HG02981 (cell line): ENCODE data around the gene CHRNA4.
"Not testable (repeated sequence)": the region's sequence is repeated elsewhere in the genome, so short reads cannot be mapped to it uniquely, and the experiment has no call there.

Source experiments
- ATAC-seq: cut with Tn5 transposase; IDR thresholded peaks from one replicate; pipeline ENCODE4 v1.9.1; 2021; ENCODE audit warnings: mild to moderate bottlenecking, moderate library complexity; ENCODE audit not compliant: unreplicated experiment

Gene CHRNA4

DNA sequence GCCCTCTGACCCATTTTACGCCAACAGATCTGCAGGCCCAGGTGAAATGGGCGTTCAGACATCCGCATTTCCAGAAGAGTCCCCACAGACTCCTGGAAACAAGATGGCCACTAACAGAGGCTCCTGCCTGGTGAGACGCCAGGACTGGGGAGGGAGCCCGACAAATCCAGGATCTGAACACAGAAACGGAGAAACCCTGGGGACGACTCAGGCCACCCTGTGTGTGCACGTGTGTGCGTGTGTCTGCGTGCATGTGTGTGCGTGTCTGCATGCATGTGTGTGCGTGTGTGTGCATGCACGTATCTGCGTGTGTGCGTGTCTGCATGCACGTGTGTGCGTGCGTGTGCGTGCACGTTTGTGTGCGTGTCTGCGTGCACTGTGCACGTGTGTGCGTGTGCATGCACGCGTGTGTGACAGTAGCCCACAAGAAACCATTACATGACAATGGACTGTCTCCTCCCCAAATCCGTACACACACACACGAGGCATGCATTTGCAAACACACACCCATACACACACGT, 24.9 kb downstream of the CHRNA4 start:
- ATAC-seq: no peak

GRCh38 chr20:63335711-63336110, 25.4 kb downstream of the CHRNA4 start:
- no peak for ATAC-seq

DNA sequence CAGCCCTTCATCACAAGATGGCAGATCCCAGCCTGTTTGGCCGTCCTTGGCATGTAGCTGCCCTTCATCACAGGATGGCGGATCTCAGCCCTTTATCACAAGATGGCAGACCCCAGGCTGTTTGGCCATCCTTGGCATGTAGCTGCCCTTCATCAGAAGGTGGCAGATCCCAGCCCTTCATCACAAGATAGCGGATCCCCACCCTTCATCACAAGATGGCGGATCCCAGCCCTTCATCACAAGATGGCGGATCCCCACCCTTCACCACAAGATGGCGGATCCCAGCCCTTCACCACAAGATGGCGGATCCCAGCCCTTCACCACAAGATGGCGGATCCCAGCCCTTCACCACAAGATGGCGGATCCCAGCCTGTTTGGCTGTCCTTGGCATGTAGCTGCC, 26.1 kb downstream of the CHRNA4 start:
- not testable (repeated sequence) for ATAC-seq

DNA sequence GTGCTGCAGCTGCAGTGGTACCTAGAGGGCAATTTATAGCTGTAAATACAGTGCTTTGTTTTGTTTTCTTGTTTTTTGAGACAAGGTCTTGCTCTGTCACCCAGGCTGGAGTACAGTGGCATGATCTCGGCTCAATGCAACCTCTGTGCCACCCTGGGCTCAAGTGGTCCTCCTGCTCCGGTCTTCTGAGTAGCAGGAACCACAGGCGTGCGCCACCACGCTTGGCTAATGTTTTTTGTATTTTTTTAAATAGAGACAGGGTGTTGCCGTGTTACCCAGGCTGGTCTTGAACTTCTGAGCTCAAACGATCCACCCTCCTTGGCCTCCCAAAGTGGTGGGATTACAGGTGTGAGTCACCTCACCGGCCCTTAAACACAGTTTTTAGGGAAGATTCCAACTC, 26.8 kb downstream of the CHRNA4 start:
- ATAC-seq: no peak

GRCh38 chr20:63333241-63333836, 27.8 kb downstream of the CHRNA4 start:
- no peak for ATAC-seq

DNA sequence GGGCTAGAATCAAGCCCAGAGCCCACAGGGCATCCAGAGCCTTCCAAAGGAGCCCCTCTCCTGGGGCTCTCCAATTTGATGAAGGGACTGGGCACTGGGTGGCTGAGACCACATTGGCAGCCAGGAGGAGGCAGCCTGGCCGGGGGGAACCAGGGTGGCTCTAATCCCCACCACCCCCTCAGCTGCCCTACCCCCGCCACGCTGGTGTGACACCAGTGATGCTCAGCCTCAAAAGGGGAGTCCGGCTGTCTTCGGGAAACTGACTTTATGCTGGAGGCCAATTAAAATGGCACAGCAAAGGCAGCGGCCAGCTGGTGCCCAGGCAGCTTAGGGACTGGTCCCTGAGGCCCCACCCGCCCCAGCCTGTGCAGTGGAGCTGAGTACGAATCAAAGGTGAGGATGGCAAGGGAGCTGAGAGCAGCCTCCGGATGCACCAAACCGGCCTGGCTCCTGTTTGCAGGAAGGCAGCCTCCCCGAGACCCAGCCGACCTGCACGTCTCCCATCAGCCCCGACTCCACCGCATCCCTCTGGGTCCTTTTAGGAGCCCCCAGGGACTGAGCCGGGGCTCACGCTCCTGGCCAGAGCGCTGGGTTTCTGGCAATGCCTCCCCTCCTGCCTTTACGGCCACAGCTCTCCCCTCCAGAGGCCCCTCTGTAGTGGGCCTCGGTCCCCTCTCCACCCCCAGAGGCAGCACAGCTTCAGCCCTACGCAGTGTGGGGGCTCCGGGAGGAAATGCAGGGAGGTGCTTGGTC, 28.5 kb downstream of the CHRNA4 start:
- no peak for ATAC-seq

GRCh38 chr20:63331741-63332400, 29.3 kb downstream of the CHRNA4 start:
- ATAC-seq: no peak

DNA sequence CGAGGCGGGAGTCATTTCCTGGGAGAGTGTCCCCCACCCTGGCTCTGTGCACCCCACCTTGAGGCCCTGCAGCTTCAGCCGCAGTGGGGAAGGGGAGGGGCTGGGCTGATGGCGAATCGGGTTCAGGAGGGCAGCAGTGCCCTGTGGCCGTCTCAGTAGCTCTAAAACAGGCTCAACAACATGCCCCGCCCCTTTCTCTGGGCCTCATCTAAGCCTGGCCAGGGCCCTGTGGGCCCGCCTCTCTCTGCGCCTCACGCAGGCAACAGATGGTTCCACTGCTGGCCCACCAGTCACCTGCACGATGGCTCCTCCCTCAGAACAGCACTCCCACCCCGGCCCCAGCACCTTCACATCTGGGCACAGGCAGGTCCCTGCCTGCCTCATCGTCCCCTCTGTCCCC, 30.2 kb downstream of the CHRNA4 start:
- ATAC-seq: no peak

DNA sequence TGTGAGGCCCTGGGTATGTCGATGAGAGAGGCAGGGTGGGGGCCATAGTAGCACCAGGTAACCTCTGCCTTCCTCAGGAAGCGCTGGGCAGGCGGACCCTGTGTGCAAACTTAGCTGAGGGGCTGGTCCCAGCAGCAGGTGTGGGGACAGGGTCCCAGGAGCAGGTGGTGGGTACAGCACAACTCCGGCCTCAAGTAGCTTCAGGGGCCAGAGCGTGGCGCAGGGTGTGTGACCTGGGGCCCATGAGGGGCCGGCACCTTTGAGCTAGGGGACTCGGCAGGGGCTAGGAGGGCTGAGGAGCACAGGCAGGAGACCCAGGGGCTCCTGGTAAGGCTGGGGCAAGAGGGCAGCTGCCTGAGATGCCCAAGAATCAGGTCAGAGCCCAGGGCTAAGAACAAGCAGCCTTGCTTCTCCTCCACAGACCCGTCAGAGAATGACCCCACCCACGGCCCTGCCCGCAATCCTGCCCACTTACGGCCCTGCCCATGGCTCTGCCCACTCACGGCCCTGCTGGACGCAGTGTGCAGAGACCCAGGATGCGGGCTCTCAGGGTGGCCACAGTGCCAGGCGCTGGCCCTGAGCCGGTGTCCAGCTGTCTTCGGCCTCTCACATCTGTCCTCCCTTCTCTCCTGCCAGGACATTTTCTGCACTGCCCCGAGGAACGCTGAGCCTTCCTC, 30.9 kb downstream of the CHRNA4 start:
- no peak for ATAC-seq

DNA sequence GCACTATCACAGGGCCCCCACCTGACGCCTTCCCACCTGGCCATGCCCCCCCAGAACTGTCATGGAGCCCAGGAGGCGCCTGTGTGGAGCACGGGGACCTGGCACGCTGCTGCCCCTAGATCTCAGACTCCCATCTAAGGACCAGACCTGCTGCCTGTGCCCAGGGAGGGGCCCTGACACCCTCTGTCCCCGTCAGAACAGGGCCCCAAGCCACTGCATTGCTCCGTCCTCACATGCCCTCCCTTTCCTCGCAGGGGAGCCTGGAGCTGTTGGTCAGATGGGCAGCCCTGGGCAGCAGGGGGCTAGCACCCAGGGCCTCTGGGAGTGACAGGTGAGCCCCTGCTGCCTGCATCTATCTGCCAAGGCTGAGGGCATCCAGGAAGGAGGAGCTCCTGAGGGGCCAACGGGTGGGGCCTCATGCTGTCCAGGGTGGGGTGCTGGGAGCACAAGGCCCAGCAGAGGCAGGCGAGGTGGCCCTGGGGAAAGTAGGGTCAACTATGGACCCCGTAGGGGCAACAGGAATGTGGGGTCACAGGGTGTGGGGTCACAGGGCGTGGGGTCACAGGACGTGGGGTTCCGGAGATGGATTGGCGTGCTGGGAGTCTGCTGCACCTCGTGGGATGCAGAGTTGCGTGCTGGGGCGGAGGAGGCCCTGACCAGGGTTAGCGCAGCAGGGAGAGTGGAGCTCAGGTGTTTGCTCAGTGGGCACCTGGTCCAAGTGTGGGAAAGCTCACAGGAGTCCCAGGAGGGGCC, 31.6 kb downstream of the CHRNA4 start:
- no peak for ATAC-seq

- no peak for ATAC-seq
These were observed 32.4 kb downstream of the CHRNA4 start for GRCh38 chr20:63328718-63329275.

GRCh38 chr20:63328026-63328700, 33.0 kb downstream of the CHRNA4 start:
- ATAC-seq: no peak

- ATAC-seq: no peak
These were observed 33.9 kb downstream of the CHRNA4 start for GRCh38 chr20:63327231-63327745.

DNA sequence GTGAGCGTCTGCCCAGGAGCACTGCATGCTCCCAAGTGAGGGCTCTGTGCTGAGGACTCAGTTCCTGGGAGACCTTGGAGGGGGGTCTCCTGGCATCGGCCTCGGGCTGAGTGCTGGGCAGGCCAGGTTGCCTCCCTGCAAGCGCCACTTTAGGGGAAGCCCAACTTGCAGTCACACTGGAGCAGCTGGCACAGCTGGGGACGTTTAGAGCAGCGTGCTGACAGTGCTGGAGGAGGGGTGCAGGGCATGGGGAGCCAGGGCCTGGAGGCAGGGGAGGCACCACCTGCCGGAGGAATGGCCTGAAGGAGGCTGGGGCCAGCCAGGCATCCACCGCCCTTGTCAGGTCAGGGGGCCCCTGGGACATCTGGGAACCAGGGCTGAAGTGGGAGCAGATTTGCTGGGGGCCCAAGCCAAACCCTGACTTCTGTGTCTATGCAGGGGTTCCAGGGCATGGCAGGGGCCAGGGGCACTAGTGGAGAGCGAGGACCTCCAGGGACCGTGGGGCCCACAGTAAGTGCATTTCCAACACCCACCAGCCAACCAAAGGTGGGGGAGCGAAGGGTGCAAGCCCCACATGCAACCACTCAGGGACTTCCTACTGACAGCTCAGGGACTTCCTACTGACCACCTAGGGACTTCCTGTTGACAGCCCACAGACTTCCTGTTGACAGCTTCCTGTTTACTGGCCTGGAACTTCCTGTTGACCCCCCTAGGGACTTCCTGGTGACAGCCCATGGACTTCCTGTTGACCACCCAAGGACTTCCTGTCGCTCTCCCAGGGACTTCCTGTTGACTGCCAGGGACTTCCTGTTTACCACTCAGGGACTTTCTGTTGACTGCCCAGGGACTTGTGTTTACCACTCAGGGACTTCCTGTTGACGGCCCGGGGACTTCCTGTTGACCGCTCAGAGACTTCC, 34.6 kb downstream of the CHRNA4 start:
- no peak for ATAC-seq

GRCh38 chr20:63325554-63326313, 35.4 kb downstream of the CHRNA4 start:
- no peak for ATAC-seq

GRCh38 chr20:63325021-63325471, 36.1 kb downstream of the CHRNA4 start:
- no peak for ATAC-seq

DNA sequence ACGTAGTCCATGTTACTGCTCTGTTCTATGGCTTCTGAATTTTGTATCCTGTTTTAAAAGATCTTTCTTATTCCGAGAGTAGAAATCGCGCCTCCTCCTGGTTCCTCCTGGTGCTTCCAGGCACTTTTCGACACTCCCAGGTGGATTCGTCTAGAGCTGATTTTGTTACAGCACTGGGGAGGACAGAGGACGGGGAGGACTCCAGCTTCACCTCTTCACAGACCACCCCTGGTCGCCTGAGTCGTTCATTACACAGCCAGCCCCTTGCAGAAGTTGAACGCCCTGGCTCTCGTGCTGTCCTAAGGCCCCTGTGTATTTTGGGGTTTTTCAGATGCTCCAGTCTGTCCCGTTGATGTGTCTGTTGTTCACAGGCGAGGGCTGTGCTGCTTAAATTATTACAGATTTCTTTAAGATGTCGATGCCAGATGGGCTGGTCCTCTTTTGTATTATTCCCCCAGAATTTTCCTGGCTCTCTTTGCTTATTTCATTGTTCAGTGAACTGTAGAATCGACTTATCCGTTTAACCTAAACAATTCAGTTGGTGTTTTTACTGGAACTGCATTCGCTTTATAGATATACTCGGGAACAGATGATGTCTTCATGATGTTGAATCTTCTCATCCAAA, 37.7 kb downstream of the CHRNA4 start:
- no peak for ATAC-seq
